GM12874 (cell line): ENCODE measurements around the gene DCTN1.

ENCODE experiments used
- TF ChIP-seq, protein P1 (sequence below): IDR thresholded peaks from 2 replicates; pipeline ENCODE4 v1.5.1; 2011; ENCODE audit warnings: low read depth, mild to moderate bottlenecking, control low read depth, low read length, moderate library complexity; ENCODE audit not compliant: insufficient read depth

DCTN1 gene

DNA sequence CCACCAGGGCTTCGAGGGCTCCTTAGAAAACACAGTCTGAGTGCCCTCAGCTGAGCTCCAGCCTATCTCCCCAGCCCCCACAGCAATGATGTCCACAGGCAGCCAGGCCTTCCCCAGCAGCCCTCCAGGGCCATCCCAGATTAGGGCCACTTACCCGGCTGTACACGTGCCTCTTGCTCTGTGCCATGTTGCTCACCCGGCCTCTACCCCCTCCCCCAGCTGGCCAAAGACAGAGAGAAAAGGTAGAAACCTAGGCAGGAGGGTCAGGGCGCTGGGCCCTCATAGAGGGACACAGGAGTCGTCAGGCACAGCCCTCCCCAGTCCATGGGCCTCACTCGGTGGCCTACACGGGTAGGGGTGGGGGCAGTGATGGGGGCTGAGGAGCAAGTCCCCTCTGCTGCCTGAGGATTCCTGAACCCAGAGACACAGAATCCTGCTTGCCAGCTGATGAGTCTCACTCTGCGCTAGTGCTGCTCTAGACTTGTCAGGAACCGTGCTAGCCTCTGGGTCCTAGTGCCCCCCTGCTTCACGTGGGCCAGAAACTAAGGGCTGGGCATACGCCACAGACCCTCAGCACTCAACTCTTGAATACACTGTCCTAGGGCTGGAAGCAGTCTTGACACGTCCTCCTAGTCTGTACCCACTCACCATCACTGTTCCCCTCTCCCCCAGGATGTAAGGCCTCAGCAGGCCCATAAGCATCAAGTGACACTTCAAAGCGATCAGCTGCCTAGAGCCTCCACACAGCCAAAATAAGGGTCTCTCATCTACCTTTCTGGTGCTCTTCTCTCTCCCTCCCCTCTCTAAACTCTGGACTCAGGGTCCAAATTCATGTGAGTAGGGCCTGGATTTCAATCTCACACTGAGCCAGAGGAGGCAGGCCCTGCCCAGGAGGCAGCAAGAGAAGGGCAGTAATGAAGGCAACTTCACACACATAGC lies at the start of gene DCTN1:
Gene DCTN1, minus strand, starts transcription at position 461 of the 939 bp plus-strand sequence. Its CDS starts 274 bp downstream, at position 187.
- TF ChIP-seq, protein P1, sequence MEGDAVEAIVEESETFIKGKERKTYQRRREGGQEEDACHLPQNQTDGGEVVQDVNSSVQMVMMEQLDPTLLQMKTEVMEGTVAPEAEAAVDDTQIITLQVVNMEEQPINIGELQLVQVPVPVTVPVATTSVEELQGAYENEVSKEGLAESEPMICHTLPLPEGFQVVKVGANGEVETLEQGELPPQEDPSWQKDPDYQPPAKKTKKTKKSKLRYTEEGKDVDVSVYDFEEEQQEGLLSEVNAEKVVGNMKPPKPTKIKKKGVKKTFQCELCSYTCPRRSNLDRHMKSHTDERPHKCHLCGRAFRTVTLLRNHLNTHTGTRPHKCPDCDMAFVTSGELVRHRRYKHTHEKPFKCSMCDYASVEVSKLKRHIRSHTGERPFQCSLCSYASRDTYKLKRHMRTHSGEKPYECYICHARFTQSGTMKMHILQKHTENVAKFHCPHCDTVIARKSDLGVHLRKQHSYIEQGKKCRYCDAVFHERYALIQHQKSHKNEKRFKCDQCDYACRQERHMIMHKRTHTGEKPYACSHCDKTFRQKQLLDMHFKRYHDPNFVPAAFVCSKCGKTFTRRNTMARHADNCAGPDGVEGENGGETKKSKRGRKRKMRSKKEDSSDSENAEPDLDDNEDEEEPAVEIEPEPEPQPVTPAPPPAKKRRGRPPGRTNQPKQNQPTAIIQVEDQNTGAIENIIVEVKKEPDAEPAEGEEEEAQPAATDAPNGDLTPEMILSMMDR: no peak

DNA sequence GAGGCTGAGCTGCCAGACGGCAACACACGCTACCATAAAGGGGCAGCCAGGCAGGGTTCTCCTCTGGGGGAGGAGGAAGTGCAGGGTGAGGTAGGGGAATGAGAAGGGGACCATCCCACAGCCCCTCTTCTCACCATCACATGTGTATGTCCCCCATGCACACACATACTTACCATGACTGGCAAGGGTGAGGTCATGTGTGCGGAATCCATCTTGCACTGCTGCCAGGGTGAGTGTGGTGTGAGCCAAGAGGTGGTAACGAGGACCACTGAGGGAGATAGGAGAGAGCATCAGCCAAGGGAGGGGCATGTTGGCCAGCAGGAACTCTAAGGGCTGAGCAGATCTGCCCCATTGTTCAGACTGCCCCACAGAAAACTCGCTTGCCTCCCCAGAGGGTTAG lies 48.6 kb upstream of the DCTN1 start:
- TF ChIP-seq, protein P1: no peak

DNA sequence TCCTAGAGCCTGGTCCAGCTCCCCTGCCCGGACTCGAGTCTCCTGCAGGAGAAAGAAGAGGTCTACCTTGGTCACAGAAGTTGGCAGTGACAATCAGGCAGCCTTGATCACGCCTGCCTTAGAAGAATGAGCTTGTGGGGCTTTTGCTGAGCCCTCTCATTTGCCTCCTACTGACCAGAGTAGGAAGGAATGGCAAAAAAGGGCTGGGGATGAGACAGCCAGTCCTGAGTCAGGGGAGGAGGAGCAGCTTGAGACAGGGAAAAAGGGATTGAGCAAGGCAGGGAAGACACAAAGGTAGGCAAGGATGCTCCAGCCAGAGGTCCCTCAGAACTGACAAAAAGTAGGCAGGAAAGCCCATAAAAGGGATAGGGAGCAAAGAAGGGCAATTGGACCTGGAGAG lies 47.4 kb upstream of the DCTN1 start:
- TF ChIP-seq, protein P1: no peak

DNA sequence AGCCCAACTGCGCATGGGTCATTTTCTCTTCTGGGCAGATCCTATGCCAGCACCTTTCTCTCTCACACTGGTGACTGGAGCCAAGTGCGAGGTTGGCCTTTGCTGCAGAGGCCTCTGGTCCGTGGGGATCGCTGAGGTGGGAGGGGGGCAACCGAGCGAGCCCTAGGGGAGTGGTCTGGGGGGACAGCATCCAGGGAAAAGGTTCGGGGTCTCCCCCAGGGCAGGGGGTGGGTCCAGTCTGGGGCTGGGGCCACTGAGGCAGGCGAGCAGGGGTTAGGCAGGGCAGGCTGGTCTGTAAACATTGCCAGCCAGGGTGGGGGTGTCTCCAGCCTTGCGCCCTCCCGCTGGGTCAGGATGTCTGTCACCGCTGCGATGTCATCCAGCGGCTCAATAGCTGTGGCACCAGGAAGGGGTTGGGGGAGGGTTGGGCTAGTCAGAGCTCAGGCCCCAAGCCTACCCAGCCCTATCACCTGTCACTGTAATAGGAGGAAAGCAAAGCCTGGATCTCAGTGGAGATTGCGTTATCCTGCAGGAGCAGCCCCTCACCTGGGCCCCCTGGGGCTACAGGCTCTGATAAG lies 46.2 kb upstream of the DCTN1 start:
- TF ChIP-seq, protein P1: no peak

DNA sequence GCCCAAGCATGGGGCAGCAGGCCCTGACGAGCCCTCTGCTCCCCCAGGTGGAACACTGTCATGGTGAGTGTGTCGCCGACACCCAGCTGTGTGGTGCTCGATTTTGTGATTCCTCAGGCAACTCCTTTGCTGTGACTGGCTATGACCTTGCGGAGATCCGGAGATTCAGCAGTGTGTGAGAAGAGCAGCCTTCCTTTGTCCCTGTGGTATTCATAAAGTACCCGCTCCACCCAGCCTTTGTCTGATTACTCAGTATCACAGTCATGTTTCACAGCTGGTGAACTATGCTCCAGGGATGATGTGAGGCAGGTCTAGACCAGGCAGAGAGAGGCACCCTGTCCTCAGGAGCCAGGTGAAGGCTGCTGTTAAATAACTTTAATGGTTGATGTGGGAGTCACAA lies 45.4 kb upstream of the DCTN1 start:
- TF ChIP-seq, protein P1: no peak

DNA sequence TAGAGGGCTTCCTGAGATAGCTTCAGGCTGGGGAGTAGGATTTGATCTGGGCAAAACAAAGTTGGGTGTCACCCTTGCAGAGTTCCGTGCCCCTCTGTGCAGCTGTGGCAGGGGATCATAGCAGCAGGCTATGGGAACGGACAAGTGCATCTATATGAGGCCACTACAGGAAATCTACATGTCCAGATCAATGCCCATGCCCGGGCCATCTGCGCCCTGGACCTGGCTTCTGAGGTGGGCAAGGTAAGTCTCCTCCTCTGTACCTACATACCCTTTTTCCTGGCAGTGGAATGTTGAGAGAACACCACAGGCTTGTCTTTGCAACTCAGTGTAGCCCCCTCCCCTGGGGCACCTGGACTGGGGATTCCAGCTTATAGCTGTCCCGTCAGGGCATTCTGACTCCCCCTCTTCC lies 44.9 kb upstream of the DCTN1 start:
- TF ChIP-seq, protein P1: no peak

DNA sequence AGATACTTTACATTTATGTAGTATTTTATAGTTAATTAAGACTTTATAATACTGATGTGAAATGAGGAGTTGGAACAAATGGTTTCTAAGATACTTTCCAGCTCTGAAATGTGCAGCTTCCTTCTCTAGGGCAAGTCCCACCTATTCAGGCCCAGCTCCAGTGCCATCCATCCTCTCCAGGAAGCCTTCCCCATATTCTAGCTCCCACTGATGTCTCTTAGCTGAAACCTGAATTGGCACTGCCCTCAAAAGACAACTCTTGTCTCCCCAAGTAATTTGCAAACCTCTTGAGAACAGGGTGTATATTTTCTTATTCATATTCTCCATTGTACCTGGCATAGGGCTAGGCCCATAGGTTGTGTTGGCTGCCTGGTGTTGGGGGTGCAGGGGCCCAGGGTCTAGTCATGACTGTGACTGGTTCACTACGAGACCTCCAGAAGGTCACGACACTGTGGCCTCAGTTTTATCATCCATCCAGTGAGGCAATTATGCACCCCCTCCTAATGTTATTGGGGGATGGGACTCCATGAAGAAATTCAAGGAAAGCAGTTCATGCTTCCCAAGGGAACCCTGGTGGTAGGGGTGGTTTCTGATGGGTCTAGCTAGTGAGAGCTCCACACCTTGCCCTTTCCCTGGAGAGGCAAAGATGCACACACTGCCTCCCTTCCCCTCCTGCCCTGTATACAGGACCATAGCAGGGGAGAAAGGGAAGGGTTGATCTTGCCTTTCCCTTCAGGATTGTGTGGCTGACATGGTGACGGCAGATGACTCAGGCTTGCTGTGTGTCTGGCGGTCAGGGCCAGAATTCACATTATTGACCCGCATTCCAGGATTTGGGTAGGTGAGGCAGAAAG lies 44.3 kb upstream of the DCTN1 start:
- TF ChIP-seq, protein P1: no peak
